GM12878 (cell line): Measurements from ENCODE around the gene FPR1.

ENCODE experiments used
- CTCF ChIP-seq, 3 experiments: IDR thresholded peaks in 2 of 3; conservative IDR thresholded peaks in 1 of 3; 2 replicates each; pipeline ENCODE4 v1.5.1; 2011; ENCODE audit warnings: low read depth in 3 of 3, low read length in 3 of 3, mild to moderate bottlenecking in 3 of 3, control low read depth in 2 of 3, moderate library complexity in 2 of 3, inconsistent platforms in 1 of 3, mixed read lengths in 1 of 3; ENCODE audit not compliant: control insufficient read depth in 2 of 3, insufficient read depth in 1 of 3; ENCODE audit errors: extremely low read depth in 1 of 3
- POLR2A ChIP-seq: IDR thresholded peaks from 2 replicates; pipeline ENCODE4 v1.6.1; 2011; ENCODE audit warnings: low read depth, mild to moderate bottlenecking, low read length
- SMC3 ChIP-seq: IDR thresholded peaks from 2 replicates; pipeline ENCODE4 v1.6.1; 2011; ENCODE audit warnings: low read length, improper control_type of control experiment, borderline replicate concordance
- YY1 ChIP-seq: IDR thresholded peaks from 2 replicates; pipeline ENCODE4 v1.6.1; 2011; ENCODE audit warnings: low read depth, mild to moderate bottlenecking, low read length

DNA sequence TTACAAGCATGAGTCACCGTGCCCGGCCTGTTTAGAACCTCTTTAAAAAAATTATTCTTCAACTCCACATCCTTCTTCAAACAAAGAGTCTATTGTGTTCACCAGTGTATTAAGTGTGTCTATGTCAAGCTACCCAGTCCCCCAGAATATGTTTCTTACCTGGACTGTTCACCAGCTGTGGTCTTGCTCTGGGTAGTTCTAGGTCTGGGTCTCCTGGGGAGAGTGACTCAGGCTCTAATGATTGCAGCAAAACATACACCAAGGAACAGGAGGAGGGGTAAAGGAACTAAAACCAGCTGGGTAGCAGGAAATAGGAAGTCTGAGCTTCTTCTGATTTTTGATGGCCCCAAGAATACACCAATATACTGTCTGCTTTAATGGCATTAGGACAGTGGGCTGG is at the start of gene FPR1:
- TF ChIP-seq CTCF (IDR thresholded peaks at IDR 0.05 in 2 of 3, conservative IDR thresholded peaks at IDR 0.05 in 1 of 3; ENCODE audit: control insufficient read depth in 2 of 3, extremely low read depth in 1 of 3, insufficient read depth in 1 of 3, low read depth in 3 of 3, low read length in 3 of 3) (no peak), POLR2A (no peak), YY1 (no peak), SMC3 (no peak)
